ENCODE data around the gene IQGAP2. TPM values are rescaled to one million over a fixed set of nuclear protein-coding genes. Genes with fewer than 3 reads are reported as not detected.
"Not testable (repeated sequence)": the region's sequence is repeated elsewhere in the genome, so short reads cannot be mapped to it uniquely, and the experiment has no call there.

Gene IQGAP2
- total and polyA plus RNA-seq, 2 of the 8 experiments (the other 6 are each of a cell fraction or from before 2014, with no cell fraction given) = 19.7 to 66.0 TPM

GRCh38 chr5:76602094-76602726 is 199.1 kb downstream of the IQGAP2 start (continued):
- TF ChIP-seq CTCF (IDR thresholded peaks at IDR 0.05; ENCODE audit: control extremely low read depth in 1 of 3, insufficient read depth in 1 of 3, low read depth in 1 of 3, low read length in 3 of 3) = no peak
- no peak for TF ChIP-seq CEBPB (IDR thresholded peaks at IDR 0.05; ENCODE audit: low read depth, low read length)
- no peak for TF ChIP-seq TCF12 (IDR thresholded peaks at IDR 0.05; ENCODE audit: low read depth, low read length)
- TF ChIP-seq KDM5A (IDR thresholded peaks at IDR 0.05; ENCODE audit: low read length) = no peak
- no peak for TF ChIP-seq POLR2AphosphoS5 (IDR thresholded peaks at IDR 0.05; ENCODE audit: low read depth, low read length)
- TF ChIP-seq YY1 (IDR thresholded peaks at IDR 0.05; ENCODE audit: low read depth, low read length) = no peak
- no peak for TF ChIP-seq TAF1 (IDR thresholded peaks at IDR 0.05; ENCODE audit: low read depth, low read length)

- H3K79me2 ChIP-seq (ENCODE audit: control insufficient read depth in 1 of 2, insufficient read depth in 2 of 2, low read length in 2 of 2); H3K23ac ChIP-seq (ENCODE audit: insufficient read length); H3K4ac ChIP-seq (replicated peaks; ENCODE audit: insufficient read length, low read depth, low read length); FAIRE-seq; H3K23me2 ChIP-seq (ENCODE audit: low read depth, low read length); H3K79me1 ChIP-seq (ENCODE audit: low read depth, low read length); H2BK15ac ChIP-seq (ENCODE audit: low read length); H4K8ac ChIP-seq (ENCODE audit: extremely low read depth, insufficient read depth, low read length); H3K4me2 ChIP-seq (ENCODE audit: insufficient read depth in 1 of 2, low read depth in 2 of 2, low read length in 2 of 2); H3K14ac ChIP-seq (ENCODE audit: insufficient read length); H3K36me3 ChIP-seq (ENCODE audit: control insufficient read depth in 2 of 4, insufficient read depth in 4 of 4, low read length in 3 of 4); H2BK5ac ChIP-seq (ENCODE audit: low read depth, low read length); POLR2A ChIA-PET (ENCODE audit: partially characterized antibody); H2BK12ac ChIP-seq (ENCODE audit: low read depth, low read length); H3K9ac ChIP-seq (replicated peaks in 1 of 4; ENCODE audit: extremely low read depth in 1 of 4, low read depth in 3 of 4, low read length in 3 of 4); H4K20me1 ChIP-seq (replicated peaks in 1 of 2; ENCODE audit: control insufficient read depth in 1 of 2, insufficient read depth in 2 of 2, low read length in 2 of 2); H3K27me3 ChIP-seq (replicated peaks in 1 of 4; ENCODE audit: control insufficient read depth in 3 of 4, extremely low read depth in 1 of 4, insufficient read depth in 3 of 4, low read length in 3 of 4); H3K4me1 ChIP-seq (replicated peaks in 1 of 4; ENCODE audit: control insufficient read depth in 3 of 4, insufficient read depth in 4 of 4, low read length in 3 of 4); H3K56ac ChIP-seq (replicated peaks; ENCODE audit: insufficient read length, low read depth, low read length); H2AK5ac ChIP-seq (ENCODE audit: low read depth, low read length); H4K91ac ChIP-seq (replicated peaks; ENCODE audit: insufficient read length, low read length); H3K9me3 ChIP-seq (ENCODE audit: insufficient read depth in 2 of 2, low read depth in 1 of 2, low read length in 1 of 2); H3K4me3 ChIP-seq (ENCODE audit: extremely low read depth in 1 of 4, insufficient read depth in 2 of 4, low read depth in 3 of 4, low read length in 4 of 4); H4K5ac ChIP-seq (ENCODE audit: insufficient read length, low read depth, low read length); DNase-seq (ENCODE audit: low read depth in 1 of 2, low spot score in 2 of 2); H3K27ac ChIP-seq (ENCODE audit: low read depth, low read length); H2BK20ac ChIP-seq (ENCODE audit: low read length); H2AFZ ChIP-seq (ENCODE audit: low read length); H2BK120ac ChIP-seq (replicated peaks; ENCODE audit: low read depth, low read length); H3K18ac ChIP-seq (ENCODE audit: extremely low read depth, low read length): not testable (repeated sequence)
- 78% methylated on average over 1 of the region's 1 CpG; no CpG with 5 or more reads in 1 of the 2 experiments for WGBS, 2 experiments (ENCODE audit: extremely low coverage in 1 of 2, insufficient coverage in 1 of 2, insufficient read length in 1 of 2, insufficient replicate concordance in 2 of 2, low coverage in 1 of 2, low lambda C conversion rate in 2 of 2, missing lambda C conversion rate in 1 of 2)
- CTCF ChIA-PET (ENCODE audit: partially characterized antibody) = interaction anchor here (0.6 to 1.5 kb wide), 4 partner anchors 17 to 170 kb away, joined by 3 to 4 read pairs (median 3); no protein-coding TSS in a partner anchor
Measured at GRCh38 chr5:76603991-76604390, 200.9 kb downstream of the IQGAP2 start.

Data from H1 (cell line).